Heart left ventricle (tissue), 16 donors: ENCODE results near the gene NTM. TPM values are rescaled to one million over a fixed set of nuclear protein-coding genes. Genes with fewer than 3 reads are reported as not detected.

Experiments used
- ATAC-seq, 4 donors: fragments of 200-7000 bp; cut with Tn5 transposase; one replicate each; pipeline ENCODE4 v1.9.1; 2020 to 2022; ENCODE audit warnings: moderate library complexity in 4 of 4, mild to moderate bottlenecking in 3 of 4, moderate number of reproducible peaks in 1 of 4
- DNase-seq, 5 donors: peaks; one replicate each; pipeline ENCODE4 v3.0.0-alpha.2; 2020
- H3K27ac ChIP-seq, 12 donors: fragments of 200-600 bp; sonication (generic) in 4 of 12; one replicate each; pipeline versions ENCODE4 v1.5.0 to v1.8.0; 2016 to 2022; ENCODE audit warnings: mild to moderate bottlenecking in 2 of 12
- H3K27me3 ChIP-seq, 9 donors: fragments of 200-600 bp; sonication (generic) in 2 of 9; one replicate each; pipeline versions ENCODE4 v1.5.1 to v1.8.0; 2016 to 2022; ENCODE audit warnings: mild to moderate bottlenecking in 3 of 9
- H3K36me3 ChIP-seq, 9 donors: fragments of 200-600 bp; sonication (generic) in 2 of 9; one replicate each; pipeline versions ENCODE4 v1.5.0 to v1.8.0; 2018 to 2022; ENCODE audit warnings: mild to moderate bottlenecking in 2 of 9
- H3K4me1 ChIP-seq, 12 donors: fragments of 200-600 bp; sonication (generic) in 4 of 12; one replicate each; pipeline versions ENCODE4 v1.5.0 to v1.8.0; 2016 to 2022; ENCODE audit warnings: mild to moderate bottlenecking in 3 of 12
- H3K4me3 ChIP-seq, 12 donors: fragments of 200-600 bp; sonication (generic) in 4 of 12; one replicate each; pipeline versions ENCODE4 v1.5.0 to v1.8.0; 2017 to 2022; ENCODE audit warnings: mild to moderate bottlenecking in 9 of 12, moderate library complexity in 4 of 12
- H3K9me3 ChIP-seq, 12 donors: fragments of 200-600 bp; sonication (generic) in 4 of 12; one replicate each; pipeline versions ENCODE4 v1.5.0 to v1.8.0; 2016 to 2022; ENCODE audit warnings: mild to moderate bottlenecking in 1 of 12
- CTCF ChIP-seq, 12 donors: fragments of 200-600 bp; sonication (generic) in 4 of 12; IDR thresholded peaks; one replicate each; pipeline versions ENCODE4 v1.5.0 to v1.8.0; 2018 to 2022; ENCODE audit warnings: antibody characterized with exemption in 12 of 12, mild to moderate bottlenecking in 5 of 12
- POLR2A ChIP-seq, 2 donors: fragments of 450-650 bp; IDR thresholded peaks; one replicate each; pipeline ENCODE4 v1.6.1; 2017; ENCODE audit warnings: antibody characterized with exemption in 2 of 2, mild to moderate bottlenecking in 2 of 2, moderate library complexity in 2 of 2
- WGBS, 4 donors: extraction: QIAGEN DNeasy Blood & Tissue Kit in 2 of 4; methylation state at CpG; one replicate each; pipeline versions ENCODE4 v1.1.5 to v1.1.7; 2013 to 2018; 5-methylcytosine and 5-hydroxymethylcytosine counted together
- intact Hi-C, 10 donors: fragments of 100-400 bp; cut with DNase I; formaldehyde crosslinking; loops; one replicate each; pipeline versions ENCODE4 v1.11.1 to v1.14.2; 2022
- polyA plus RNA-seq, 2 donors: library from polyadenylated mRNA; stranded (reverse); fragments of 200-250 nt; gene quantifications; one replicate each; pipeline ENCODE4 v1.2.3, GENCODE V29; 2013
- total RNA-seq, 9 donors: library from RNA; depleted of rRNA in 2 of 9; stranded (reverse); fragments of >200 nt in 2 of 9; fragmentation: NEBNext Ultra II Directional in 3 of 9; extraction: Animal tissue kit (Norgen Biotek cat#: 25700) in 3 of 9; gene quantifications; one replicate each; pipeline versions ENCODE4 v1.1.0 to v1.2.4, GENCODE V29; 2016 to 2023
- donor health status: ischemic (EF 13 %, LVEDD 7.1; RV severe dilation, severe dysfunction).
- donor health status: healthy with polysubstance abuse.
- donor health status: DM: no; HTN: yes; CAD: no.
- donor health status: DM: no; HTN: no; CAD: no.
- donor health status: ischemic (EF 25% LVEDD 6.9; RV normal size, moderate dysfunction).
- donor health status: ischemic (EF 25% LVEDD 5.7; RV mildly dilated, moderate dysfunction).
- donor health status: healthy.
- donor health status: DM: yes; HTN: yes; CAD: no.
- donor health status: ischemic (EF 35%, LVEDD 5.7; RV mildly dilated, moderate dysfunction).
- donor health status: nonischemic (EF 11% LVEDD 7.7; RV severe dilation, severe dysfunction).
- donor health status: DM: yes; HTN: yes; CAD: no.
- donor health status: PGD.
- donor health status: ischemic (EF 29% LVEDD 5.4; RV normal size, mild dysfunction).
- donor health status: nonischemic (EF 23%, LVEDD 6.1; RV moderate dilation, normal function).

NTM gene
- total and polyA plus RNA-seq, 11 donors = 0.40 to 7.7 (median 1.5) TPM

DNA sequence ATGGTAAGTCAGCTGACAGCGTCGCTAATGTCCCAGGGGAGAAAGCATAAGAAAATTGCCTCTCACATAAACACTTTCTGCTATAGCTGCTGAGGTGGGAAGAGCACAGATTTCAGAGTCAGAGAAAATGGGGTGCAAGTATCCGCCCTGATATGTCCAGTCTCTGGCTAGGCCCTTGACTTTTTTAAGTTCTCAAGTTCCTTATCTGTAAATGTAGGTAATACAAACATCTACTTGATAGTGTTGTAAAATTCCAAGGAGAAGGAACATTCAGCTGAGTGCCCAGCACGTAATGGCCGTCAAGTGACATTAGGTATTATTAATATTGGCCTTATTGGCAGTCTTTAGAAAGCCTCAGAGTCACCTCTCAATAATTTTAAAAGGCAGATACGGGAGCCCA lies 143.6 kb downstream of the NTM start:
- no peak overlapping the region for H3K4me3 ChIP-seq
- no peaks in the 10 kb centered on the region for H3K4me1 ChIP-seq
- no peaks in the 10 kb centered on the region for H3K36me3 ChIP-seq
- H3K9me3 ChIP-seq = no peaks in the 10 kb centered on the region
- intact Hi-C loops = loop anchor here in 7 of 10 donors (5.0 to 10.0 kb wide), 8 partner anchors 89 to 452 kb away; no protein-coding TSS in a partner anchor
- no peak for TF ChIP-seq CTCF (IDR thresholded peaks at IDR 0.05)
- no peak for TF ChIP-seq POLR2A (IDR thresholded peaks at IDR 0.05)
- peaks cover 0 to 2% (median 0%) of the 10 kb centered on the region in 9 donors for H3K27me3 ChIP-seq
- H3K27ac ChIP-seq = no peak overlapping the region
- ATAC-seq (no peak), DNase-seq (no peak)
- 80 to 90% (median 84%) methylated on average over 6 of the region's 6 CpGs for WGBS, 4 donors

DNA sequence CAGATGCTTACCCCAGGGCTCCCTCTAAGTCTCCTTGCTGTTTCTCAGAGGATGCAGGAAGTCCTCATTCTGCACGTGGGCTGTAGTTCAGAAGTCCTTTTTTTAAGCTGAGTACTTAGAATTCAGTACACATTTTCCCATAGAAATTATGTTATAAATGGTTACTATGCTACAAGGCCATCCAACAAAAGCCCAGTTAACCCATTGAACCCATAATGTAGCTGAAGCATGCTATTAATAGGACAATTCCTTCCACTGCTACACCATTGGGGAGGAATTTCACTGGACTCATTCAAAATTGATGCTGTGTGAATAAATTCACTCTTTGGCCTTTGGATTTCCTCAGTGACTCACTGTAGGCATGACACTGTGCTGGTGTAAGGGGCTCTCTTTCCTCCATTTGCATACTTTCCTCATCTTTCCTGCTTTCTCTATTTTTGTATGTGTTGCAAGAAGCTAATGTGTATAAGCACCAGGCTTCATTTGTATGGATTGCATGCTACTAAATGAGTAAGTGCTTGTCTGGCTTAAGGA lies 148.0 kb downstream of the NTM start:
- Histone ChIP-seq H3K4me3 (no peak overlapping the region), H3K9me3 (no peaks in the 10 kb centered on the region), H3K4me1 (no peaks in the 10 kb centered on the region), H3K36me3 (no peaks in the 10 kb centered on the region), H3K27me3 (peaks cover 0 to 4% (median 0%) of the 10 kb centered on the region in 9 donors), H3K27ac (no peak overlapping the region)
- TF ChIP-seq POLR2A (IDR thresholded peaks at IDR 0.05) (no peak), CTCF (IDR thresholded peaks at IDR 0.05) (no peak)
- WGBS, 4 donors = 23 to 32% (median 31%) methylated on average over 1 of the region's 1 CpG
- DNase-seq (no peak), ATAC-seq (no peak)
- intact Hi-C loops = loop anchor here in 4 of 10 donors (10.0 kb wide), 4 partner anchors 94 to 454 kb away; no protein-coding TSS in a partner anchor

- TF ChIP-seq CTCF (IDR thresholded peaks at IDR 0.05) (no peak), POLR2A (IDR thresholded peaks at IDR 0.05) (no peak)
- no peak overlapping the region for H3K4me3 ChIP-seq
- H3K27ac ChIP-seq = no peak overlapping the region
- DNase-seq = no peak
- no peaks in the 10 kb centered on the region for H3K9me3 ChIP-seq
- 60 to 84% (median 81%) methylated on average over 2 of the region's 2 CpGs for WGBS, 4 donors
- H3K36me3 ChIP-seq = no peaks in the 10 kb centered on the region
- no peak for ATAC-seq
- intact Hi-C loops = no loop called here
- peaks cover 0 to 20% (median 0%) of the 10 kb centered on the region in 9 donors for H3K27me3 ChIP-seq
- no peaks in the 10 kb centered on the region for H3K4me1 ChIP-seq
These were observed 152.4 kb downstream of the NTM start for GRCh38 chr11:131522851-131523250.

- ATAC-seq (no peak), DNase-seq (no peak)
- intact Hi-C loops = loop anchor here in 1 of 10 donors (5.0 kb wide), 1 partner anchor 48 kb away; no protein-coding TSS in a partner anchor
- no peak overlapping the region for H3K4me3 ChIP-seq
- H3K36me3 ChIP-seq = no peaks in the 10 kb centered on the region
- peaks cover 0 to 36% (median 0%) of the 10 kb centered on the region in 9 donors for H3K27me3 ChIP-seq
- no peaks in the 10 kb centered on the region for H3K9me3 ChIP-seq
- H3K27ac ChIP-seq = no peak overlapping the region
- no peaks in the 10 kb centered on the region for H3K4me1 ChIP-seq
- no peak for TF ChIP-seq POLR2A (IDR thresholded peaks at IDR 0.05)
- TF ChIP-seq CTCF (IDR thresholded peaks at IDR 0.05) = no peak
- 38 to 58% (median 48%) methylated on average over 2 of the region's 2 CpGs for WGBS, 4 donors
These were observed 160.0 kb downstream of the NTM start for GRCh38 chr11:131530407-131530806.
